NCI-H1694 treated with DMSO at 0.1 percent for 48 hours (cell line): ENCODE data around the gene SRD5A1.

Source experiments
- DNase-seq: peaks from one replicate; lab custom pipeline; 2025; lab: John Stamatoyannopoulos, UW

SRD5A1 gene

GRCh38 chr5:6632888-6633468, at the start of gene SRD5A1, which contains the start of gene NSUN2:
SRD5A1 (plus strand) TSS chr5:6633440; CDS start chr5:6633577, 137 bp downstream.
NSUN2 (minus strand) TSS chr5:6633044; CDS start chr5:6632979, 65 bp downstream.
- DNase-seq = peak; percentile 93

- DNase-seq = no peak
These were observed 49.1 kb upstream of the SRD5A1 start for GRCh38 chr5:6584101-6584645.

GRCh38 chr5:6584727-6585126, 48.5 kb upstream of the SRD5A1 start:
- no peak for DNase-seq

GRCh38 chr5:6585168-6585567, 48.1 kb upstream of the SRD5A1 start:
- no peak for DNase-seq

GRCh38 chr5:6585939-6586646, 47.1 kb upstream of the SRD5A1 start:
- DNase-seq = no peak

GRCh38 chr5:6586647-6587042, 46.6 kb upstream of the SRD5A1 start:
- DNase-seq = no peak

GRCh38 chr5:6587171-6587570, 46.1 kb upstream of the SRD5A1 start:
- DNase-seq = no peak

GRCh38 chr5:6590581-6590980, 42.7 kb upstream of the SRD5A1 start:
- no peak for DNase-seq

GRCh38 chr5:6591671-6592288, 41.5 kb upstream of the SRD5A1 start:
- no peak for DNase-seq

GRCh38 chr5:6592601-6593000, 40.6 kb upstream of the SRD5A1 start:
- DNase-seq = no peak

- no peak for DNase-seq
These were observed 39.9 kb upstream of the SRD5A1 start for GRCh38 chr5:6593148-6594016.

- DNase-seq = no peak
These were observed 39.2 kb upstream of the SRD5A1 start for GRCh38 chr5:6594066-6594465.

GRCh38 chr5:6595405-6595804, 37.8 kb upstream of the SRD5A1 start:
- no peak for DNase-seq

- DNase-seq = no peak
These were observed 36.9 kb upstream of the SRD5A1 start for GRCh38 chr5:6596388-6596787.

- no peak for DNase-seq
These were observed 35.7 kb upstream of the SRD5A1 start for GRCh38 chr5:6597557-6597956.

GRCh38 chr5:6598351-6598900, 34.8 kb upstream of the SRD5A1 start:
- DNase-seq = no peak

GRCh38 chr5:6599739-6600138, 33.5 kb upstream of the SRD5A1 start:
- no peak for DNase-seq

GRCh38 chr5:6601271-6601670, 32.0 kb upstream of the SRD5A1 start:
- no peak for DNase-seq

GRCh38 chr5:6601816-6602215, 31.4 kb upstream of the SRD5A1 start:
- no peak for DNase-seq

- DNase-seq = no peak
These were observed 30.8 kb upstream of the SRD5A1 start for GRCh38 chr5:6602441-6602840.

GRCh38 chr5:6603643-6604042, 29.6 kb upstream of the SRD5A1 start:
- DNase-seq = no peak

GRCh38 chr5:6604341-6604740, 28.9 kb upstream of the SRD5A1 start:
- DNase-seq = no peak
